HEK293 (cell line): Measurements from ENCODE around the gene RNF4.

ENCODE experiments used
- CTCF ChIP-seq: fragments of 450-650 bp; formaldehyde crosslinking; IDR thresholded peaks from 2 replicates; pipeline ENCODE4 v1.5.1; 2016; ENCODE audit warnings: missing biosample characterization, missing genetic modification characterization
- ELK4 ChIP-seq: IDR thresholded peaks from 2 replicates; pipeline ENCODE4 v1.6.1; 2011; ENCODE audit warnings: mild to moderate bottlenecking, low read depth, low read length, borderline replicate concordance
- OVOL3 ChIP-seq: fragments of 450-650 bp; formaldehyde crosslinking; IDR thresholded peaks from 2 replicates; pipeline ENCODE4 v1.5.1; 2016; ENCODE audit warnings: missing biosample characterization, missing genetic modification characterization
- ZEB2 ChIP-seq: fragments of 450-650 bp; formaldehyde crosslinking; IDR thresholded peaks from 2 replicates; pipeline ENCODE4 v1.5.1; 2016; ENCODE audit warnings: missing biosample characterization, missing genetic modification characterization
- ZFP69B ChIP-seq: fragments of 450-650 bp; formaldehyde crosslinking; IDR thresholded peaks from 2 replicates; pipeline ENCODE4 v1.5.1; 2016; ENCODE audit warnings: missing biosample characterization, missing genetic modification characterization
- ZNF24 ChIP-seq: fragments of 450-650 bp; formaldehyde crosslinking; IDR thresholded peaks from 2 replicates; pipeline ENCODE4 v1.5.1; 2016; ENCODE audit warnings: missing biosample characterization, missing genetic modification characterization
- ZNF274 ChIP-seq, 2 experiments: fragments of 200-500 bp in 1 of 2; fragments of 450-650 bp in 1 of 2; sonication (Bioruptor generic) in 1 of 2; formaldehyde crosslinking in 1 of 2; IDR thresholded peaks; 2 replicates each; pipeline versions ENCODE4 v1.5.1 to v1.6.1; 2014 to 2016; ENCODE audit warnings: borderline replicate concordance in 1 of 2, inconsistent platforms in 1 of 2, low read length in 1 of 2, missing biosample characterization in 1 of 2, missing genetic modification characterization in 1 of 2
- ZNF280D ChIP-seq: fragments of 450-650 bp; formaldehyde crosslinking; IDR thresholded peaks from 2 replicates; pipeline ENCODE4 v1.5.1; 2016; ENCODE audit warnings: missing biosample characterization, missing genetic modification characterization

GRCh38 chr4:2426711-2427275, 42.1 kb upstream of the RNF4 start:
- no peak for TF ChIP-seq CTCF
- TF ChIP-seq ZNF280D = no peak
- no peak for TF ChIP-seq ZFP69B (tag by site-specific recombination)
- no peak for TF ChIP-seq ZNF274 (IDR thresholded peaks at IDR 0.05; ENCODE audit: low read length)
- no peak for TF ChIP-seq ZNF274 (tag by site-specific recombination; IDR thresholded peaks at IDR 0.05; ENCODE audit: borderline replicate concordance)
- no peak for TF ChIP-seq ELK4
- TF ChIP-seq OVOL3 = no peak
- TF ChIP-seq ZNF24 (tag by site-specific recombination) = no peak
- TF ChIP-seq ZEB2 (tag by site-specific recombination) = no peak
